IPS-20b (cell line): ENCODE measurements around the gene IMMP2L.

Experiments used
- H3K27ac ChIP-seq: one replicate; pipeline ENCODE4 v1.5.1; 2013; ENCODE audit warnings: low read length
- H3K27me3 ChIP-seq: 2 replicates; pipeline ENCODE4 v1.6.1; 2013; ENCODE audit warnings: mild to moderate bottlenecking, low read length, inconsistent platforms; ENCODE audit not compliant: insufficient read depth
- H3K36me3 ChIP-seq: 2 replicates; pipeline ENCODE4 v1.6.1; 2013; ENCODE audit warnings: low read depth, mild to moderate bottlenecking, inconsistent platforms, low read length, moderate library complexity; ENCODE audit not compliant: insufficient read depth
- H3K4me1 ChIP-seq: 2 replicates; pipeline ENCODE4 v1.6.1; 2013; ENCODE audit warnings: mild to moderate bottlenecking, control low read depth, inconsistent platforms, low read length, moderate library complexity; ENCODE audit not compliant: insufficient read depth
- H3K4me3 ChIP-seq: 2 replicates; pipeline ENCODE4 v1.5.1; 2013; ENCODE audit warnings: mild to moderate bottlenecking, low read length, inconsistent platforms
- H3K9ac ChIP-seq: 2 replicates; pipeline ENCODE4 v1.6.1; 2013; ENCODE audit warnings: low read depth, mild to moderate bottlenecking, inconsistent platforms, low read length, moderate library complexity
- H3K9me3 ChIP-seq: 2 replicates; pipeline ENCODE4 v1.6.1; 2013; ENCODE audit warnings: mild to moderate bottlenecking, low read depth, low read length, inconsistent platforms; ENCODE audit not compliant: insufficient read depth

The IMMP2L gene

GRCh38 chr7:111047595-111047994 is 514.7 kb downstream of the IMMP2L start:
- no peak overlapping the region for H3K9ac ChIP-seq
- H3K36me3 ChIP-seq, result no peaks in the 10 kb centered on the region
- no peak overlapping the region for H3K27ac ChIP-seq
- no peaks in the 10 kb centered on the region for H3K27me3 ChIP-seq
- H3K4me1 ChIP-seq, result peaks cover 30% of the 10 kb centered on the region
- no peaks in the 10 kb centered on the region for H3K9me3 ChIP-seq
- no peak overlapping the region for H3K4me3 ChIP-seq

GRCh38 chr7:111045449-111045848 is 516.8 kb downstream of the IMMP2L start:
- H3K4me1 ChIP-seq, result peaks cover 19% of the 10 kb centered on the region
- H3K4me3 ChIP-seq, result no peak overlapping the region
- H3K9me3 ChIP-seq, result no peaks in the 10 kb centered on the region
- no peak overlapping the region for H3K9ac ChIP-seq
- no peaks in the 10 kb centered on the region for H3K27me3 ChIP-seq
- H3K36me3 ChIP-seq, result no peaks in the 10 kb centered on the region
- no peak overlapping the region for H3K27ac ChIP-seq

GRCh38 chr7:111043561-111043960 is 518.7 kb downstream of the IMMP2L start:
- no peak overlapping the region for H3K4me3 ChIP-seq
- no peaks in the 10 kb centered on the region for H3K36me3 ChIP-seq
- H3K27ac ChIP-seq, result no peak overlapping the region
- no peaks in the 10 kb centered on the region for H3K9me3 ChIP-seq
- H3K4me1 ChIP-seq, result peaks cover 8% of the 10 kb centered on the region; the same call in 1 of the 2 replicates
- no peak overlapping the region for H3K9ac ChIP-seq
- H3K27me3 ChIP-seq, result no peaks in the 10 kb centered on the region

- no peaks in the 10 kb centered on the region for H3K27me3 ChIP-seq
- no peaks in the 10 kb centered on the region for H3K9me3 ChIP-seq
- no peak overlapping the region for H3K9ac ChIP-seq
- H3K4me1 ChIP-seq, result peaks cover 8% of the 10 kb centered on the region; the same call in 1 of the 2 replicates
- no peak overlapping the region for H3K4me3 ChIP-seq
- H3K27ac ChIP-seq, result no peak overlapping the region
- no peaks in the 10 kb centered on the region for H3K36me3 ChIP-seq
These were observed 519.5 kb downstream of the IMMP2L start for GRCh38 chr7:111042842-111043241.

GRCh38 chr7:111041577-111041976 is 520.7 kb downstream of the IMMP2L start:
- Histone ChIP-seq H3K4me1 (peaks cover 8% of the 10 kb centered on the region; the same call in 1 of the 2 replicates), H3K4me3 (no peak overlapping the region), H3K27me3 (no peaks in the 10 kb centered on the region), H3K36me3 (no peaks in the 10 kb centered on the region), H3K9me3 (no peaks in the 10 kb centered on the region), H3K27ac (no peak overlapping the region), H3K9ac (no peak overlapping the region)

- Histone ChIP-seq H3K9me3 (no peaks in the 10 kb centered on the region), H3K4me1 (peaks cover 8% of the 10 kb centered on the region; the same call in 1 of the 2 replicates), H3K27ac (no peak overlapping the region), H3K27me3 (no peaks in the 10 kb centered on the region), H3K9ac (no peak overlapping the region), H3K36me3 (no peaks in the 10 kb centered on the region), H3K4me3 (no peak overlapping the region)
These were observed 524.1 kb downstream of the IMMP2L start for GRCh38 chr7:111038185-111038584.

GRCh38 chr7:111031916-111032315 is 530.4 kb downstream of the IMMP2L start:
- H3K9ac ChIP-seq, result no peak overlapping the region
- H3K9me3 ChIP-seq, result no peaks in the 10 kb centered on the region
- H3K4me3 ChIP-seq, result no peak overlapping the region
- H3K4me1 ChIP-seq, result peaks cover 15% of the 10 kb centered on the region
- H3K36me3 ChIP-seq, result no peaks in the 10 kb centered on the region
- H3K27ac ChIP-seq, result no peak overlapping the region
- H3K27me3 ChIP-seq, result no peaks in the 10 kb centered on the region

- Histone ChIP-seq H3K4me3 (no peak overlapping the region), H3K36me3 (no peaks in the 10 kb centered on the region), H3K4me1 (peaks cover 25% of the 10 kb centered on the region), H3K27ac (no peak overlapping the region), H3K9me3 (no peaks in the 10 kb centered on the region), H3K27me3 (no peaks in the 10 kb centered on the region), H3K9ac (no peak overlapping the region)
These were observed 532.0 kb downstream of the IMMP2L start for GRCh38 chr7:111030336-111030735.

- Histone ChIP-seq H3K36me3 (no peaks in the 10 kb centered on the region), H3K27ac (no peak overlapping the region)
These were observed 532.6 kb downstream of the IMMP2L start for GRCh38 chr7:111029574-111030251.

GRCh38 chr7:111029141-111029572 is 533.1 kb downstream of the IMMP2L start:
- Histone ChIP-seq H3K4me1 (peaks cover 25% of the 10 kb centered on the region), H3K27ac (no peak overlapping the region), H3K27me3 (no peaks in the 10 kb centered on the region), H3K4me3 (no peak overlapping the region), H3K36me3 (no peaks in the 10 kb centered on the region), H3K9ac (no peak overlapping the region), H3K9me3 (no peaks in the 10 kb centered on the region)

More at GRCh38 chr7:111029574-111030251, 532.6 kb downstream of the IMMP2L start:
- H3K4me1 ChIP-seq, result peaks cover 25% of the 10 kb centered on the region
- no peaks in the 10 kb centered on the region for H3K27me3 ChIP-seq
- H3K4me3 ChIP-seq, result no peak overlapping the region
- H3K9me3 ChIP-seq, result no peaks in the 10 kb centered on the region
- no peak overlapping the region for H3K9ac ChIP-seq

GRCh38 chr7:111027396-111027795 is 534.9 kb downstream of the IMMP2L start:
- H3K36me3 ChIP-seq, result no peaks in the 10 kb centered on the region
- H3K9me3 ChIP-seq, result no peaks in the 10 kb centered on the region
- H3K4me3 ChIP-seq, result no peak overlapping the region
- no peak overlapping the region for H3K9ac ChIP-seq
- no peaks in the 10 kb centered on the region for H3K27me3 ChIP-seq
- no peak overlapping the region for H3K27ac ChIP-seq
- H3K4me1 ChIP-seq, result peaks cover 25% of the 10 kb centered on the region

GRCh38 chr7:111026806-111027205 is 535.5 kb downstream of the IMMP2L start:
- Histone ChIP-seq H3K9me3 (no peaks in the 10 kb centered on the region), H3K4me3 (peak overlapping the region; percentile 32; the same call in 1 of the 2 replicates), H3K27ac (peak overlapping the region; percentile 76), H3K9ac (peak overlapping the region; percentile 27; the same call in 1 of the 2 replicates), H3K4me1 (peaks cover 25% of the 10 kb centered on the region), H3K36me3 (no peaks in the 10 kb centered on the region), H3K27me3 (no peaks in the 10 kb centered on the region)
